Measurements from ENCODE around the gene PSORS1C1. TPM values are rescaled to one million over a fixed set of nuclear protein-coding genes. Genes with fewer than 3 reads are reported as not detected.

The PSORS1C1 gene
- total RNA-seq, 1 experiment from 2014 or later: 0.67 TPM

GRCh38 chr6:31113861-31114540, 599 bp upstream of the PSORS1C1 start:
- no peaks in the 10 kb centered on the region for H3K9me3 ChIP-seq (replicated peaks)
- H3K36me3 ChIP-seq: no peaks in the 10 kb centered on the region
- peaks cover 49% of the 10 kb centered on the region for H3K4me1 ChIP-seq
- peak; percentile 31 to 51 for DNase-seq
- no peak overlapping the region for H3K4me3 ChIP-seq
- no peaks in the 10 kb centered on the region for H3K27me3 ChIP-seq
- peak overlapping the region; percentile 55 for H3K27ac ChIP-seq

- peak in 1 of 2 experiments; percentile 55 for DNase-seq
- peak overlapping the region; percentile 20; the same call in 1 of the 2 replicates for H3K4me3 ChIP-seq
- no peaks in the 10 kb centered on the region for H3K27me3 ChIP-seq
- peak overlapping the region; percentile 55 for H3K27ac ChIP-seq
- no peaks in the 10 kb centered on the region for H3K9me3 ChIP-seq (replicated peaks)
- no peaks in the 10 kb centered on the region for H3K36me3 ChIP-seq
- peaks cover 49% of the 10 kb centered on the region for H3K4me1 ChIP-seq
Measured at GRCh38 chr6:31114970-31115849, 610 bp downstream of the PSORS1C1 start.

DNA sequence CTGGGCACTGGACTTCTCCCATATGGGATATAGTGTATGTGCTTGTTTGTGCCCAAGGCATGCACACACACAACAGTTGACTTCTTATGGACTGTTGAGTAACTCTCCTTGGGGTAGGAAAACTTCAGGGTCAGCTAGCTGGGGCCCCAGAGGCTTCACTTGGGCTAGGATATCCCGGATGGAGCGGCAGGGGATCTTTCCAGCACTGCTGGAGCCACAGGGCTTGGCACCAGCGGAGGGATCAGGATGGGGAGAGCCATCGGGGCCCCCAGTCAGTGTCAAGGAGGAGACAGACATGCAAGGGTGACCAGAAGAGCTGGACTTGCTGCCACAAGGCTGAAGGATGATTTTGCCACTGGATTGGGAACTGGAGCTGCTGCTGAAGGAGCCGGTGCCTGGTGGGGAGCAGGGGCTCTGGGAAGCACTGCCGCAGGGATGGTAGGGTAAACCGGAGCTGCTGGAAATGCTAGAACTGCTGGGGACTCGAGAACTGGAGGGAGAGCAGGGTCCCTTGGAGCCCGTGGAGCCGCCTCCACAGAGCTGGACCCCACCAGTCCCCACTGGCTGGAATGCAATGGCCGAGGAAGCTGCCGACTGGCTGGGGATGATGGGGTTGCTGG, 1.5 kb downstream of the PSORS1C1 start:
- no peaks in the 10 kb centered on the region for H3K36me3 ChIP-seq

DNA sequence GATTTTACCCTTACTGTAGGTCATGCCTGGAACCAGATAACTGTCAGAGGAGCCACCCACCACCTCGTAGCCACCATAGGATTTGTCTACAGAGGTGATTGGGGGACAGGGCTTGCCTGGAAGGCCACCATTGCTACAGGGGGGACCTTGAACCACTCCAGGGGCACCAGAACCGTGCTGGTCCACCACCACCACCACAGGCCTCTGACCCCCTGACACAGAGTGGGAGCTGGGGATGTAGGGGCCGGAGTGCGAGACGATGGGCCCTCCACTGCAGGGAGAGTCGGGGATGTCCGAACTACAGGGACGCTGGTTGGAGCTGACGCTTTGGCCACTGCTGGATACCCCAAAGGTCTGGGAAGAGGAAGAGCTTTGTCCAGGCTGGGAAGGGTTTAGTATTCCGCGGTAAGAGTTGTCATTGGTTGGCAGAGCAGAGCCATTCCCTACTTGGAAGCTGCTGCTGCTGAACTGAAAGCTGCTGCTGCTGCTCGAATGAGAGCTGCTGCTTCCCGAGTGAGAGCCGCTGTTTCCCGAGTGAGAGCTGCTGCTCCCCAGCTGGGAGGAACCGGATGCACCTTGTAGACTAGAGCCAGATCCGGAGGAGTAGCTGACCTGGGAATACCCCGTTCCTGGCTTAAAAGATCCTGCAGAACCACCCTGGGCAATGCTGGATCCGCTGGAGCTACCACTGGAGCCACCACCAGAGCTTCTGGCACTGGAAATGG, 2.2 kb downstream of the PSORS1C1 start:
- H3K27me3 ChIP-seq: no peaks in the 10 kb centered on the region

More for the DNA sequence above, 1.5 kb downstream of the PSORS1C1 start:
- Histone ChIP-seq H3K9me3 (replicated peaks) (no peaks in the 10 kb centered on the region), H3K4me3 (no peak overlapping the region), H3K4me1 (peaks cover 43% of the 10 kb centered on the region), H3K27ac (no peak overlapping the region), H3K27me3 (no peaks in the 10 kb centered on the region)
- DNase-seq: no peak

GRCh38 chr6:31118178-31118577, 3.6 kb downstream of the PSORS1C1 start:
- no peaks in the 10 kb centered on the region for H3K9me3 ChIP-seq (replicated peaks)
- no peaks in the 10 kb centered on the region for H3K36me3 ChIP-seq
- no peaks in the 10 kb centered on the region for H3K27me3 ChIP-seq
- no peak overlapping the region for H3K27ac ChIP-seq
- peaks cover 33% of the 10 kb centered on the region for H3K4me1 ChIP-seq
- no peak overlapping the region for H3K4me3 ChIP-seq
- DNase-seq: no peak

More for the DNA sequence above, 2.2 kb downstream of the PSORS1C1 start:
- Histone ChIP-seq H3K9me3 (replicated peaks) (no peaks in the 10 kb centered on the region), H3K36me3 (no peaks in the 10 kb centered on the region), H3K4me1 (peaks cover 35% of the 10 kb centered on the region), H3K4me3 (no peak overlapping the region), H3K27ac (no peak overlapping the region)
- no peak for DNase-seq

DNA sequence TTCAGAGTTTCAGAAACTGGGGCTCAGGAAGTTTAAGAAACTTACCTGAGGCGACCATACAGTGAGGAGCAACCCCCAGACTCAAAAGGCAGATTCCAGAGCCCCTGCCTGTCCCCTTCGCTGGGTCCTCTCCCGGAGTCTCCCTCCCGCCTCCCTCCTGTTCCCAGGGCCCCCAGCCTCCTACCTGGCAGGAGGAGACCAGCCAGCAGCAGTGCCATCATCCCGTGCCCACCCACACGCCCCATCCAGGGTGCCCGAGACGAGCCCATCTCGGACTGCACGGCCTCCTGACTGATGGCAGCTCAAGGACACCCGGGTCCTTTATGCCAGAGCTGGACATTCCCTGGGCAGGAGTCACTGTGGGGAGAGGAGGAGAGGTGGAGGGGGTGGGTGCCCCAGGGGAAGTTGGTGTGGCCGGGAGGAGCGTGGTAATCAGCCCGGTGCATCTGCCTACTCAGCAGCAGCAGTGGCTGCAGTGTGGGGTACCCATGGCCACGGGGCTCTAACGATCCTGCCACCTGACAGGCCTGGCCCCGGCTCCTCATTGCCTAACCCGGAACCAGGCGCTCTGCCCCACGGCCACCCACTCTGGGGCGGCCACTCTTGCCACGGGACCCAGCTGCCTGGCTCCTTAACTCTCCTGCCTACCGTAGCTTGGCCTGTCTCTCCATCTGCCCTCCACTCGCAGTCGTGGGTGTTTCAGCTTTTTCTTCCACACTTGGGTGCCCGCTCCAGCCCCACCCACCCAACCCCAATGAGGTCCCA, 5.7 kb downstream of the PSORS1C1 start, which contains the start of gene CDSN:
CDSN (minus strand) TSS at position 296 of the 765 bp plus-strand sequence; CDS start at position 269, 27 bp downstream.
- no peak for DNase-seq
- Histone ChIP-seq H3K36me3 (no peaks in the 10 kb centered on the region), H3K4me1 (peaks cover 21% of the 10 kb centered on the region), H3K27ac (no peak within 1 kb of the TSS), H3K9me3 (replicated peaks) (no peaks in the 10 kb centered on the region), H3K27me3 (no peaks in the 10 kb centered on the region), H3K4me3 (no peak within 1 kb of the TSS)

GRCh38 chr6:31121131-31121790, 6.7 kb downstream of the PSORS1C1 start:
- Histone ChIP-seq H3K9me3 (replicated peaks) (no peaks in the 10 kb centered on the region), H3K27me3 (no peaks in the 10 kb centered on the region), H3K4me3 (no peak overlapping the region), H3K27ac (no peak overlapping the region), H3K36me3 (no peaks in the 10 kb centered on the region), H3K4me1 (peaks cover 29% of the 10 kb centered on the region)
- no peak for DNase-seq

DNA sequence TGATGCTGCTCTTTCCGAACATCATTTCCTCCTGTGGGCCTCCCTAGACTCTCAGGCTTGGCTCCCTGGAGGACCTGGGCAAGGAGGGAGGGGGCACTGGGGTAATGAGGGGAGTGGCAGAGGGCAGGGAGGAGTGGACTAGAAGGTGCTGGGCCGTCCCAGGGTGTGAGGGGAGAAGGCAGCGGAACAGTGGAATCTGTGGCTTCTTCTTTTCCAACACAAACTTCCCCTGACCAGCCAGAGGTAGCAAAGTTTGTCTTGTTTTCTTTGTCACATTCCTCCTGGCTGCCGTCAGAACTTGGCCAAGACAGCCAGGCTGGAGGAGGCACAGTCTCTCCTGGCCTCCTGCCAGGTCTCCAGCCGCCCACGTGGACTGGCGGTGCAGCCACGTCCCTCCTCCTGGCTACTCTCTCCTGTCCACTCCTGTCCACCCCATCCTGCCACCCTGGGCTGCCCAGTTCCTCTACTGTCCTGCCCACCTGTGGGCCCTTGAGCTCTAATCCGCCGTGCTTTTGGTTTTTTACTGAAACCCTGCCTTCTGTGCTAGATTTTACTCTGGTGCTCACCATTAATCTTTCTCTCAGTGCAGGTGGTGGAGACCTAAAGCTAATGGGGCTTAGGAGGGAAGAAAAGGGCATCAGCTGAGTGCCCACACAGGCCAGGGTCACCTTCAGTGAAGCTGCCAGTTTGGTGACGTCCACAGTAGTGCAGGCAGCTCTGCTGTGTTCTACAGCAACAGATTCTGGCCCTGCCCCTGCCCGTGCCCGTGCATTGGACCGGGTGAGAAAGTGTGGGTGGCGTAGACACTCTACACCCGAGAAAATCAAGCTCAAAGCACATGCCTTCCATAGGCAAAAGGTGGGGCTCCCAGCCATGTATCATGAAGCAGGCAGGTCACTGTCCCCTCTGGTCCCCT, 8.4 kb downstream of the PSORS1C1 start:
- peaks cover 37% of the 10 kb centered on the region for H3K4me1 ChIP-seq
- H3K4me3 ChIP-seq: no peak overlapping the region
- peak; percentile 75 to 77 for DNase-seq
- no peaks in the 10 kb centered on the region for H3K36me3 ChIP-seq
- no peaks in the 10 kb centered on the region for H3K27me3 ChIP-seq
- no peak overlapping the region; the same call in 1 of the 2 replicates for H3K27ac ChIP-seq
- H3K9me3 ChIP-seq (replicated peaks): no peaks in the 10 kb centered on the region

GRCh38 chr6:31125162-31125561, 10.6 kb downstream of the PSORS1C1 start:
- Histone ChIP-seq H3K4me3 (no peak overlapping the region), H3K36me3 (no peaks in the 10 kb centered on the region), H3K27me3 (no peaks in the 10 kb centered on the region), H3K9me3 (replicated peaks) (no peaks in the 10 kb centered on the region), H3K27ac (no peak overlapping the region), H3K4me1 (peaks cover 37% of the 10 kb centered on the region)
- DNase-seq: no peak

DNA sequence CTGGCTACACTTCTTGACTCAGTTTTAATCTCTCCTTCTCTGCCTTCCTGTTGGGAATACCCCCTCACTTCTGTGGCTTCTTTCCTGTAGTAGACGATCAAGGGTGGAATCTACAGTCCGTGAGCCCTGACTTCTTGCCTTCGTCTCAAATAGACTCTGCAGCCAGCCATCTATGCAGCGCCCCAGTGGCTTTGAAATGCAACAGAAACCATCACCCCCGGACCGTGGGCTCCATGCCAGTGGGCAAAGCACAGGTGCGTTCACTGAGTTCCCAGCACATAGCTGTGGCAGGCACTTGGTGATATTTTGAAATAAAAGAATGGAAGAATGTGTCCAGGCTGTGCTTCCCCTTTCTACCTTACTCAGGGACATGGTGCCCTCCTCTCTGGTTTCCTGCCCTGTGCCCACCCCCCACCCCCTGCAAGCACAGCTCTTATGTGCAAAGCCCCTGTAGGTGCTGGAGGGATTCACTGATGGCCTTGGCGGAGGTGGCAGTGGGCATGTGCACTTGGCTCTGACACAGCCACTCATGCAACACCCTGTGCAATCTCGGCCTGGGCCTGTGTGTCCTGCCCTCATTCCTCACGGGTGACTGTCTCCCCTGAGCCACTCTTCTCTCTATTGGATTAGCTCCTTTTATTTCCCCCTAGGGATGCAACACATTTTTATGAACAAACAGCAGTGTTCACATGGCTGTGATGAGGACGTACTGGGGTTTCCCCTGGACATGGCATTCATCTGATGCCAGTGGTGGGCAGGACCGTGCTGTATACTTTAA, 11.2 kb downstream of the PSORS1C1 start:
- H3K36me3 ChIP-seq: no peaks in the 10 kb centered on the region
- no peaks in the 10 kb centered on the region for H3K9me3 ChIP-seq (replicated peaks)
- no peak overlapping the region for H3K27ac ChIP-seq
- H3K4me3 ChIP-seq: no peak overlapping the region
- H3K4me1 ChIP-seq: peaks cover 37% of the 10 kb centered on the region
- H3K27me3 ChIP-seq: no peaks in the 10 kb centered on the region
- no peak for DNase-seq

GRCh38 chr6:31126396-31127175, 12.0 kb downstream of the PSORS1C1 start:
- no peaks in the 10 kb centered on the region for H3K36me3 ChIP-seq
- no peak overlapping the region for H3K4me3 ChIP-seq
- DNase-seq: peak; percentile 51 to 67
- H3K9me3 ChIP-seq (replicated peaks): no peaks in the 10 kb centered on the region
- H3K27me3 ChIP-seq: no peaks in the 10 kb centered on the region
- H3K4me1 ChIP-seq: peaks cover 37% of the 10 kb centered on the region
- peak overlapping the region; percentile 18 for H3K27ac ChIP-seq

All from SJCRH30 (cell line).